K562 (cell line): Measurements from ENCODE around the gene BZW2.

Experiments used
- CEBPB ChIP-seq: fragments of 450-650 bp; IDR thresholded peaks from 2 replicates; pipeline ENCODE4 v1.6.1; 2016; ENCODE audit warnings: missing genetic modification characterization, missing compliant biosample characterization
- CREM ChIP-seq: IDR thresholded peaks from 2 replicates; pipeline ENCODE4 v1.6.1; 2014; ENCODE audit warnings: antibody characterized with exemption, low read depth
- CTCF ChIP-seq, 3 experiments: IDR thresholded peaks in 2 of 3; conservative IDR thresholded peaks in 1 of 3; 2 replicates each; pipeline ENCODE4 v1.5.1; 2011 to 2012; ENCODE audit warnings: low read length in 3 of 3, mild to moderate bottlenecking in 3 of 3, control low read depth in 2 of 3, improper control_type of control experiment in 1 of 3, inconsistent platforms in 1 of 3, low read depth in 1 of 3, mixed read lengths in 1 of 3, moderate library complexity in 1 of 3; ENCODE audit not compliant: insufficient read depth in 2 of 3
- EP300 ChIP-seq: IDR thresholded peaks from 2 replicates; pipeline ENCODE4 v1.6.1; 2012; ENCODE audit warnings: low read length, improper control_type of control experiment
- ESRRA ChIP-seq: fragments of 450-650 bp; IDR thresholded peaks from 2 replicates; pipeline ENCODE4 v1.6.1; 2014; ENCODE audit warnings: low read depth, mild to moderate bottlenecking, moderate library complexity, borderline replicate concordance
- POLR2AphosphoS5 ChIP-seq: IDR thresholded peaks from 2 replicates; pipeline ENCODE4 v1.6.1; 2011; ENCODE audit warnings: mild to moderate bottlenecking, low read depth, low read length, moderate library complexity; ENCODE audit not compliant: control insufficient read depth, insufficient read depth
- RCOR1 ChIP-seq, 2 experiments: IDR thresholded peaks; 2 replicates each; pipeline ENCODE4 v1.6.1; 2012; ENCODE audit warnings: low read depth in 2 of 2, low read length in 2 of 2, borderline replicate concordance in 1 of 2, improper control_type of control experiment in 1 of 2
- SMAD3 ChIP-seq: fragments of 450-650 bp; formaldehyde crosslinking; conservative IDR thresholded peaks from 2 replicates; pipeline ENCODE4 v1.4.0; 2020; ENCODE audit warnings: mild to moderate bottlenecking
- ZBTB8A ChIP-seq: fragments of 450-650 bp; IDR thresholded peaks from 2 replicates; pipeline ENCODE4 v1.6.1; 2018; ENCODE audit warnings: mild to moderate bottlenecking, moderate library complexity; ENCODE audit not compliant: partially characterized antibody
- ZNF232 ChIP-seq: sonication (generic); formaldehyde crosslinking; IDR thresholded peaks from 2 replicates; pipeline ENCODE4 v1.8.0; 2022; ENCODE audit warnings: mild to moderate bottlenecking, missing genetic modification reagents
- ZNF274 ChIP-seq: IDR thresholded peaks from 2 replicates; pipeline ENCODE4 v1.6.1; 2011; ENCODE audit warnings: low read depth, mild to moderate bottlenecking, low read length, moderate library complexity, borderline replicate concordance
- ZNF431 ChIP-seq: sonication (generic); formaldehyde crosslinking; IDR thresholded peaks from 2 replicates; pipeline ENCODE4 v1.8.0; 2022; ENCODE audit warnings: mild to moderate bottlenecking, missing genetic modification reagents
- TF ChIP-seq, protein P1 (sequence below), 2 experiments: fragments of 450-650 bp; conservative IDR thresholded peaks; 2 replicates each; pipeline ENCODE4 v1.6.1; 2017; ENCODE audit warnings: mild to moderate bottlenecking in 2 of 2, moderate library complexity in 2 of 2

DNA sequence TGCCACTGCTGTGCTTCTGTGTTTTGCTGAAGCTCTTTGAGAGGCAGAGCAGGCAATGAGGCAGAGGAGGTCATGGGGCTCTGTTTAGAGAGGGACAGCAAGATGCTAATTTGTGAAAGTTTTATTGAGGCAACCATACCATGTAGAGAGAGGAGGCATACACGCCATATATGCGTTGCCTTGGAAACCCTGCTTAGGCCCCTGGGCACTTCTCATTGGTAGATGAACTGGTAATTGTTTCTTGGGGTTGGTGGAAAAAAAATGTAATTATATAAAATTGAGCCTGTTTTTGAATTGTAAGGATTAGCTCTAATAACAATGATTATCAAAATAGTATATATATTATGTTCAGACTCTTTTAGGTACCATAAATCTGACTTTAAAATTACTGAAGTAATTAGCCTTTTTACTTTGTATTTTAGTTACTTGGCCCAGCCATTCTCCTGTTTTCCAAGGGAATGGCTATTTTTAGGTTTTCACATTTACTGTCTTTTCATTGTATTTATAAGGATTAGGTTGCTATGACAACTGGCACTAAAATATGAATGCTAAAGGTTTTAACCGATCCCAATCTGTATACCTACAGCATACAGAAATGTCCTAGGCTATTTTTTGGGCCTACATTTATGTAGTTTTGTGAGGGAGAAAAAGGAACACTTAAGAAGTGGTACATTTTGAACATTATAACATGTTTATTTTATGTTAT is 52.4 kb downstream of the BZW2 start:
- TF ChIP-seq POLR2AphosphoS5 (no peak), CEBPB (no peak), SMAD3 (no peak), ZBTB8A (no peak), RCOR1 (IDR thresholded peaks at IDR 0.05; ENCODE audit: borderline replicate concordance in 1 of 2, low read depth in 2 of 2, low read length in 2 of 2) (no peak), ZNF274 (no peak), ESRRA (no peak), EP300 (no peak), ZNF232 (CRISPR knock-in tag) (no peak), CTCF (IDR thresholded peaks at IDR 0.05 in 2 of 3, conservative IDR thresholded peaks at IDR 0.05 in 1 of 3; ENCODE audit: insufficient read depth in 2 of 3, low read depth in 1 of 3, low read length in 3 of 3) (no peak), CREM (no peak), ZNF431 (no peak)
- TF ChIP-seq, protein P1, sequence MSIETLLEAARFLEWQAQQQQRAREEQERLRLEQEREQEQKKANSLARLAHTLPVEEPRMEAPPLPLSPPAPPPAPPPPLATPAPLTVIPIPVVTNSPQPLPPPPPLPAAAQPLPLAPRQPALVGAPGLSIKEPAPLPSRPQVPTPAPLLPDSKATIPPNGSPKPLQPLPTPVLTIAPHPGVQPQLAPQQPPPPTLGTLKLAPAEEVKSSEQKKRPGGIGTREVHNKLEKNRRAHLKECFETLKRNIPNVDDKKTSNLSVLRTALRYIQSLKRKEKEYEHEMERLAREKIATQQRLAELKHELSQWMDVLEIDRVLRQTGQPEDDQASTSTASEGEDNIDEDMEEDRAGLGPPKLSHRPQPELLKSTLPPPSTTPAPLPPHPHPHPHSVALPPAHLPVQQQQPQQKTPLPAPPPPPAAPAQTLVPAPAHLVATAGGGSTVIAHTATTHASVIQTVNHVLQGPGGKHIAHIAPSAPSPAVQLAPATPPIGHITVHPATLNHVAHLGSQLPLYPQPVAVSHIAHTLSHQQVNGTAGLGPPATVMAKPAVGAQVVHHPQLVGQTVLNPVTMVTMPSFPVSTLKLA (conservative IDR thresholded peaks at IDR 0.05): no peak
